ENCODE results near the gene KDM3B.
"Not testable (repeated sequence)": the region's sequence is repeated elsewhere in the genome, so short reads cannot be mapped to it uniquely, and the experiment has no call there.

KDM3B gene

GRCh38 chr5:138352071-138352721 is at the start of gene KDM3B:
KDM3B (plus strand) TSS chr5:138352685; CDS start chr5:138352796, 111 bp downstream.
- DNase-seq (ENCODE audit: low read depth in 3 of 3): peak; percentile 85 to 89 (median 88)

- no peak for DNase-seq (ENCODE audit: low read depth in 3 of 3)
Measured at GRCh38 chr5:138303372-138303771, 49.1 kb upstream of the KDM3B start.

- DNase-seq (ENCODE audit: low read depth in 3 of 3): no peak
Measured at GRCh38 chr5:138305797-138306196, 46.7 kb upstream of the KDM3B start.

GRCh38 chr5:138315751-138316278 is 36.7 kb upstream of the KDM3B start:
- no peak for DNase-seq (ENCODE audit: low read depth in 3 of 3)

- no peak for DNase-seq (ENCODE audit: low read depth in 3 of 3)
Measured at GRCh38 chr5:138316355-138316754, 36.1 kb upstream of the KDM3B start.

GRCh38 chr5:138318211-138318610 is 34.3 kb upstream of the KDM3B start:
- not testable (repeated sequence) for DNase-seq (ENCODE audit: low read depth in 3 of 3)

- no peak for DNase-seq (ENCODE audit: low read depth in 3 of 3)
Measured at GRCh38 chr5:138330813-138331448, 21.6 kb upstream of the KDM3B start.

- peak; percentile 81 to 95 (median 93) for DNase-seq (ENCODE audit: low read depth in 3 of 3)
Measured at GRCh38 chr5:138331449-138332368, 20.8 kb upstream of the KDM3B start, which contains the start of gene CDC25C. CDC25C (minus strand) TSS chr5:138331804; CDS start chr5:138331180, 624 bp downstream.

- no peak for DNase-seq (ENCODE audit: low read depth in 3 of 3)
Measured at GRCh38 chr5:138334867-138335447, 17.5 kb upstream of the KDM3B start.

- DNase-seq (ENCODE audit: low read depth in 3 of 3): no peak
Measured at GRCh38 chr5:138336952-138337684, 15.4 kb upstream of the KDM3B start.

- DNase-seq (ENCODE audit: low read depth in 3 of 3): peak; percentile 82 to 89 (median 87)
Measured at GRCh38 chr5:138337685-138338410, 14.6 kb upstream of the KDM3B start, which contains the start of gene FAM53C. FAM53C (plus strand) TSS chr5:138338266; CDS start chr5:138341336, 3,070 bp downstream.

- no peak for DNase-seq (ENCODE audit: low read depth in 3 of 3)
Measured at GRCh38 chr5:138338411-138339090, 13.9 kb upstream of the KDM3B start.

GRCh38 chr5:138339091-138339456 is 13.4 kb upstream of the KDM3B start:
- DNase-seq (ENCODE audit: low read depth in 3 of 3): no peak

GRCh38 chr5:138339464-138339863 is 13.0 kb upstream of the KDM3B start:
- no peak for DNase-seq (ENCODE audit: low read depth in 3 of 3)

- DNase-seq (ENCODE audit: low read depth in 3 of 3): no peak
Measured at GRCh38 chr5:138340008-138340407, 12.5 kb upstream of the KDM3B start.

GRCh38 chr5:138344887-138345622 is 7.4 kb upstream of the KDM3B start:
- DNase-seq (ENCODE audit: low read depth in 3 of 3): no peak

GRCh38 chr5:138346889-138347288 is 5.6 kb upstream of the KDM3B start:
- no peak for DNase-seq (ENCODE audit: low read depth in 3 of 3)

GRCh38 chr5:138349852-138350562 is 2.5 kb upstream of the KDM3B start:
- no peak for DNase-seq (ENCODE audit: low read depth in 3 of 3)
